NB4 (cell line): ENCODE data around the gene FBXW8.

ENCODE experiments used
- DNase-seq: peaks from one replicate; pipeline ENCODE4 v3.0.0; 2010; ENCODE audit warnings: low read depth
- H3K4me3 ChIP-seq: one replicate; pipeline ENCODE4 v1.5.1; 2011; ENCODE audit warnings: mild to moderate bottlenecking, low read depth, low read length, moderate library complexity
- CTCF ChIP-seq: IDR thresholded peaks from one replicate; pipeline ENCODE4 v1.5.1; 2012; ENCODE audit warnings: low read depth, low read length
- MAX ChIP-seq: IDR thresholded peaks from 2 replicates; pipeline ENCODE4 v1.6.1; 2011; ENCODE audit warnings: low read depth, low read length
- MYC ChIP-seq: IDR thresholded peaks from 2 replicates; pipeline ENCODE4 v1.6.1; 2011; ENCODE audit warnings: low read depth, low read length
- POLR2A ChIP-seq: IDR thresholded peaks from 2 replicates; pipeline ENCODE4 v1.6.1; 2011; ENCODE audit warnings: mild to moderate bottlenecking; ENCODE audit not compliant: insufficient read length; ENCODE audit errors: extremely low read depth

The FBXW8 gene

DNA sequence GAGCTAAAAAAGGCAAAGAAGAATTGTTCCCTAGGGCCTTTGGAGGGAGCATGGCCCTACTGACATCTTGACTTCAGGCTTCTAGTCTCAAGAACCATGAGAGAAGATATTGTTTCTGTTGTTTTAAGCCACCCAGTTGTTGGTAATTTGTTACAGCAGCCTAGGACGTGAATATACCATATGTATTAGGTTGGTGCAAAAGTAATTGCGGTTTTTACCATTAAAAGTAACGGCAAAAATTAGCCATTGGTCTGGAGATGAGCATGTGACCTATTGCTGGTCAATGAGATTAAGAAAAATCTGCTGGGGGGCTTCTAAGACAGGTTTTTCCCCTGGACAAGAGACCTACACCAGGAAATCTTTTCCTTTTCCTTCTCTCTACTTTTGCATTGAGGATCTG lies 19.7 kb upstream of the FBXW8 start:
- DNase-seq: no peak
- TF ChIP-seq POLR2A (no peak), CTCF (no peak), MYC (no peak), MAX (no peak)
- H3K4me3 ChIP-seq: no peak overlapping the region

DNA sequence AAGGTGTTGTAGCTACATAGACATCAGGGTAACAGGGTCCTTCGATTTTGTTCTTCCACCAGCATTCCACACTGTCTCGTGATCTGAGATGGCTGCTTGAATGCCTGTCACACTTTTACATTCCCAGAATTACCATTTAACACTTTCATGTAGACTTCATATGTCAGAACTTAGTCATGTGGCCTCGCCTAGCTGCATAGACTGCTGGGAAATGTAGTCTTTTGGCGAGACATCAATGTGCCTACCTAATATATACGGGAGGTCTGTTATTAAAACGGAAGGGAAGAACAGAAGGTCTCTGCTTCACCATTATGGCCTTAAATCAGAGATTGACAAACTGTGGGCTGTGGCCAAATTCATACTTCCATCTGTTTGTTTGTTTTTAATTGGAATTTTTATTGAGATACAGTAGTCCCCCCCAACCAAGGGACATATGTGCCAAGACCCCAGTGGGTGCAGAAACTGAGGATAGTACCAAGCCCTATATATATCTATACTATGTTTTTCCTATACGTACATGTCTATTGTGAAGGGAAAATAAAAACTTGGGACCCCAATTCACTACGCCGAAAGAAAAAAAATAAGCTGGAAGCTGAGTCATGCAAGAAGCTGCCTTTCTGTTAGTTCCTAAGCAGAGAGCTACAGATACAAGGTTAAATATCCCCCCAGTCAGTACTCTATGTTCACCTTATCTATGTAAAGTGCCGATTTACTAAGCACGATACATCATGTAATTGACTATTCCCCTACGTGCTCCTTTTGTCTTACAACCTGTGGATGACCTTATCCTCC lies 18.2 kb upstream of the FBXW8 start:
- no peak for DNase-seq
- TF ChIP-seq CTCF (no peak), MAX (no peak), POLR2A (no peak), MYC (no peak)
- H3K4me3 ChIP-seq: no peak overlapping the region

DNA sequence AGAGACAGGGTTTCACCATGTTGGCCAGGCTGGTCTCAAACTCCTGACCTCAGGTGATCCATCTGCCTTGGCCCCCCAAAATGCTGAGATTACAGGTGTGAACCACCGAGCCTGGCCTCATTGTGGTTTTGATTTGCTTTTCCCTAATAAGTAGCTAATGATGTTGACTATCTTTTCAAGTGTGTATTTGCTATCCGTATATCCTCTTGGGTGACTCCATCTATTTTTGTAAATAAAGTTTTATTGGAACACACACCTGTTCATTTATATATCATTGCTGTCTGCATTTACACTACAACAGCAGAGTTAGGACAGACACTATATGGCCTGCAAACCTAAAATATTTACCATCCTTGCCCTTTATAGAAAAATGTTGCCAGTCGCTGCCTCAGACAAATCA lies 15.8 kb upstream of the FBXW8 start:
- DNase-seq: no peak

GRCh38 chr12:116896411-116896924 lies 14.3 kb upstream of the FBXW8 start:
- no peak for TF ChIP-seq CTCF
- TF ChIP-seq MAX: no peak
- no peak for TF ChIP-seq MYC
- no peak for TF ChIP-seq POLR2A
- no peak overlapping the region for H3K4me3 ChIP-seq
- DNase-seq: no peak

More for the DNA sequence above, 15.8 kb upstream of the FBXW8 start:
- no peak overlapping the region for H3K4me3 ChIP-seq
- TF ChIP-seq POLR2A: no peak
- TF ChIP-seq CTCF: no peak
- TF ChIP-seq MYC: no peak
- TF ChIP-seq MAX: no peak

DNA sequence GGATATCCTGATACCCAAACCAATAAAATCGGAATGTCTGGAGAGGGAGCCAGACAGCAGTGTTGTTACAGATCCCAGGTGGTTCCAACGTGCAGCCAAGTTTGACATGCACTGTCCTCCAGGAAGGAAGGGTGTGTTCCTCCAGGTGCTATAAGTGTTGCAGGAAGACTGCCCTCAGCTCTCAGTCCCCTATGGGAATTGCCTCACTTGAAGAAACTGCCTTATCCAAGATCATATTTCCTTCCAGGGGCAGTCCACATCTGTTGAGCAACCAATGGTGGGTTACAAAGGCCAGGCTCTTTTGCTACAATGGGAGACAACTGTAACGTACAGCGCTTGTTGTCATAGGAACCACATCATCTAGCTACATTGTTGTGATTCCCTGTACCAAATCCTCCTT lies 13.3 kb upstream of the FBXW8 start:
- no peak overlapping the region for H3K4me3 ChIP-seq
- TF ChIP-seq CTCF (no peak), POLR2A (no peak), MYC (no peak), MAX (no peak)
- DNase-seq: no peak
